GM12878 (cell line): ENCODE data around the gene CHERP. TPM values are rescaled to one million over a fixed set of nuclear protein-coding genes. Genes with fewer than 3 reads are reported as not detected.
"Not testable (repeated sequence)": the region's sequence is repeated elsewhere in the genome, so short reads cannot be mapped to it uniquely, and the experiment has no call there.

Experiments used
- ATAC-seq: fragments of 200-7000 bp; cut with Tn5 transposase; 3 replicates; pipeline ENCODE4 v1.9.1; 2020; ENCODE audit warnings: mild to moderate bottlenecking, moderate library complexity
- BruUV-seq: library from RNA; stranded (reverse); fragments of 400-500 nt; replicated peaks from 2 replicates; lab custom pipeline; 2021; lab: Mats Ljungman, UMichigan
- CTCF ChIA-PET: fragments of 300-600 bp; sonication (Branson Sonifier 250); formaldehyde crosslinking; extraction: SDS; loops from one replicate; lab custom pipeline; 2021; ENCODE audit warnings: inconsistent platforms; lab: Yijun Ruan, JAX
- POLR2A ChIA-PET: fragments of 350-600 bp; formaldehyde crosslinking; extraction: SDS; loops from one replicate; lab custom pipeline; 2021; ENCODE audit warnings: inconsistent platforms; lab: Charles Lee
- RAD21 ChIA-PET: fragments of 300-600 bp; sonication (Branson Sonifier 250); formaldehyde crosslinking; loops from one replicate; lab custom pipeline; 2023; ENCODE audit warnings: antibody characterized with exemption; ENCODE audit not compliant: unreplicated experiment; lab: Charles Lee
- SMC1A ChIA-PET: fragments of 300-600 bp; sonication (Branson Sonifier 250); formaldehyde crosslinking; loops from one replicate; lab custom pipeline; 2023; ENCODE audit not compliant: unreplicated experiment, uncharacterized antibody; lab: Charles Lee
- DNase-seq: peaks from one replicate; pipeline ENCODE4 v3.0.0-alpha.2; 2011; ENCODE audit warnings: low read depth, low spot score
- FAIRE-seq: peaks from 3 replicates; lab custom pipeline; 2011; peaks lifted over from hg19 to GRCh38; lab: Jason Lieb, UNC
- H2AFZ ChIP-seq: 2 replicates; pipeline ENCODE4 v1.6.0; 2011; ENCODE audit warnings: low read depth, low read length, control low read depth; ENCODE audit not compliant: control insufficient read depth
- H3K27ac ChIP-seq: 2 replicates; pipeline ENCODE4 v1.5.1; 2011; ENCODE audit warnings: control low read depth; ENCODE audit not compliant: control insufficient read depth, insufficient read depth
- H3K27me3 ChIP-seq, 2 experiments: replicated peaks in 1 of 2; 2 replicates each; pipeline versions ENCODE4 v1.6.0 to v1.6.1; 2011; ENCODE audit warnings: low read length in 1 of 2; ENCODE audit not compliant: control insufficient read depth in 2 of 2, insufficient read depth in 2 of 2
- H3K36me3 ChIP-seq, 2 experiments: 2 replicates each; pipeline ENCODE4 v1.5.1; 2011; ENCODE audit warnings: low read length in 1 of 2; ENCODE audit not compliant: control insufficient read depth in 2 of 2, insufficient read depth in 2 of 2
- H3K4me1 ChIP-seq: 2 replicates; pipeline ENCODE4 v1.6.1; 2011; ENCODE audit warnings: mild to moderate bottlenecking, low read length, moderate library complexity, mixed read lengths; ENCODE audit not compliant: control insufficient read depth, insufficient read depth
- H3K4me2 ChIP-seq: 2 replicates; pipeline ENCODE4 v1.6.0; 2011; ENCODE audit warnings: control low read depth; ENCODE audit not compliant: control insufficient read depth, insufficient read depth
- H3K4me3 ChIP-seq: fragments of 200-600 bp; sonication (generic); 2 replicates; pipeline ENCODE4 v1.5.1; 2016
- H3K79me2 ChIP-seq: 2 replicates; pipeline ENCODE4 v1.6.0; 2011; ENCODE audit warnings: low read length; ENCODE audit not compliant: control insufficient read depth, insufficient read depth
- H3K9ac ChIP-seq: 2 replicates; pipeline ENCODE4 v1.8.0; 2011; ENCODE audit warnings: low read length, control low read depth, mixed read lengths; ENCODE audit not compliant: control insufficient read depth, insufficient read depth
- H3K9me3 ChIP-seq: replicated peaks from 3 replicates; pipeline ENCODE4 v1.5.1; 2011; ENCODE audit warnings: mild to moderate bottlenecking, low read length; ENCODE audit not compliant: control insufficient read depth, insufficient read depth
- H4K20me1 ChIP-seq: 2 replicates; pipeline ENCODE4 v1.6.0; 2011; ENCODE audit not compliant: control insufficient read depth, insufficient read depth
- CREM ChIP-seq: IDR thresholded peaks from 2 replicates; pipeline ENCODE4 v1.6.1; 2014; ENCODE audit warnings: antibody characterized with exemption, low read depth
- LARP7 ChIP-seq: fragments of 450-650 bp; IDR thresholded peaks from 2 replicates; pipeline ENCODE4 v1.6.1; 2017; ENCODE audit warnings: mild to moderate bottlenecking
- MEF2B ChIP-seq: fragments of 450-650 bp; IDR thresholded peaks from 2 replicates; pipeline ENCODE4 v1.6.1; 2018; ENCODE audit warnings: mild to moderate bottlenecking, moderate library complexity; ENCODE audit not compliant: partially characterized antibody, poor library complexity, severe bottlenecking
- MXI1 ChIP-seq: fragments of 150-350 bp; IDR thresholded peaks from 2 replicates; pipeline ENCODE4 v1.6.1; 2011; ENCODE audit warnings: low read depth, mild to moderate bottlenecking, inconsistent platforms, low read length, improper control_type of control experiment
- NRF1 ChIP-seq: conservative IDR thresholded peaks from 2 replicates; pipeline ENCODE4 v1.6.1; 2011; ENCODE audit warnings: mild to moderate bottlenecking, low read depth, low read length, improper control_type of control experiment
- PML ChIP-seq: IDR thresholded peaks from 2 replicates; pipeline ENCODE4 v1.6.1; 2012; ENCODE audit warnings: low read length, inconsistent platforms
- SMC3 ChIP-seq: IDR thresholded peaks from 2 replicates; pipeline ENCODE4 v1.6.1; 2011; ENCODE audit warnings: low read length, improper control_type of control experiment, borderline replicate concordance
- TCF12 ChIP-seq: IDR thresholded peaks from 2 replicates; pipeline ENCODE4 v1.6.1; 2011; ENCODE audit warnings: low read depth, mild to moderate bottlenecking, low read length
- WGBS: methylation state at CpG from one replicate; pipeline ENCODE4 v1.1.6; 2016; ENCODE audit warnings: low lambda C conversion rate; ENCODE audit not compliant: insufficient replicate concordance, insufficient coverage; ENCODE audit errors: missing lambda C conversion rate; 5-methylcytosine and 5-hydroxymethylcytosine counted together
- in situ Hi-C: fragments of 300-500 bp; cut with MboI; formaldehyde crosslinking; loops from 9 replicates; pipeline ENCODE4 v1.14.3; 2018; ENCODE audit warnings: mixed read lengths
- intact Hi-C: fragments of 100-400 bp; cut with micrococcal nuclease; formaldehyde crosslinking; loops from one replicate; pipeline ENCODE4 v1.14.2; 2022; ENCODE audit not compliant: unreplicated experiment
- polyA plus RNA-seq, 11 experiments: library from polyadenylated mRNA; depleted of rRNA in 4 of 11; unstranded in 6 of 11; stranded (reverse) in 5 of 11; fragments of >200 nt; fragmentation: Nextera tagmentation in 4 of 11; fragmentation: Illumina TruSeq in 1 of 11; extraction: Ambion mirVana in 4 of 11; extraction: Trizol in 1 of 11; gene quantifications; 1 replicate in 1 of 11; 2 replicates in 10 of 11; pipeline versions ENCODE4 v1.2.1 to v1.2.3, GENCODE V29; 2011 to 2016; ENCODE audit warnings: inconsistent platforms in 2 of 11, missing spikeins in 2 of 11, low read depth in 1 of 11
- total RNA-seq, 4 experiments: library from RNA; depleted of rRNA in 3 of 4; stranded (reverse); fragments of >200 nt in 3 of 4; fragmentation: Illumina TruSeq in 1 of 4; extraction: Trizol in 1 of 4; gene quantifications; 2 replicates each; pipeline versions ENCODE4 v1.2.1 to v1.2.3, GENCODE V29; 2013 to 2021
- TF ChIP-seq, protein P1 (sequence below): fragments of 450-650 bp; formaldehyde crosslinking; IDR thresholded peaks from 2 replicates; pipeline ENCODE4 v1.5.0; 2022; ENCODE audit warnings: mild to moderate bottlenecking, missing genetic modification characterization
- TF ChIP-seq, protein P2 (sequence below): fragments of 450-650 bp; conservative IDR thresholded peaks from 2 replicates; pipeline ENCODE4 v1.6.1; 2017; ENCODE audit warnings: mild to moderate bottlenecking, moderate library complexity

The CHERP gene
- total and polyA plus RNA-seq, 10 of the 15 experiments (the other 5 are each of a cell fraction or from before 2014, with no cell fraction given), result 0.66 to 65.3 (median 12.2) TPM

DNA sequence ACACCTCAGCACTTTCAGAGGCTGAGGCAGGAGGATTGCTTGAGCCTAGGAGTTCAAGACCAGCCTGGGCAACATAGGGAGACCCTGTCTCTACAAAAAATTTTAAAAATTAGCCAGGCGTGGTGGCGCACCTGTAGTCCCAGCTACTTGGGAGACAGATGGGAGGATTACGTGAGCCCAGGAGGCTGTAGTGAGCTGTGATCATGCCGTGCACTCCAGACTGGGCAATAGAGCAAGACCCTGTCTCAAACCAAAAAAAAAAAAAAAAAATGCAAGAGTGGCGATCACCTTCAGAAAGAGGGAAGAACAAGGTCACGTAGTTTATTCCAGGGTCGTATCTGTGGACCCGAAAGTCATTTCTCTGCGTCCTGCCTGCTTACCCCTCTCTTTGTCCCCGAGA, 29.6 kb downstream of the CHERP start:
- H3K4me3 ChIP-seq, intact Hi-C loops, DNase-seq, POLR2A ChIA-PET, SMC1A ChIA-PET, H3K9me3 ChIP-seq, H3K27ac ChIP-seq, H4K20me1 ChIP-seq, ATAC-seq, FAIRE-seq, RAD21 ChIA-PET, BruUV-seq, H3K4me2 ChIP-seq, H3K79me2 ChIP-seq, CTCF ChIA-PET, H3K4me1 ChIP-seq, H2AFZ ChIP-seq, in situ Hi-C loops, H3K9ac ChIP-seq, H3K27me3 ChIP-seq: not testable (repeated sequence)
- H3K36me3 ChIP-seq, result peaks cover 7 to 11% of the 10 kb centered on the region in 2 experiments; a peak in 3 of 4 replicates
- WGBS, result 74% methylated on average over 4 of the region's 10 CpGs

- no peaks in the 10 kb centered on the region for H3K4me1 ChIP-seq
- in situ Hi-C loops, result no loop called here
- POLR2A ChIA-PET, result interaction anchor here (0.9 kb wide), 1 partner anchor 9 kb away, joined by 3 read pairs; no protein-coding TSS in a partner anchor
- TF ChIP-seq CREM (no peak), MEF2B (no peak), SMC3 (no peak), MXI1 (no peak), TCF12 (no peak), LARP7 (no peak), PML (no peak), NRF1 (no peak)
- TF ChIP-seq, protein P1, sequence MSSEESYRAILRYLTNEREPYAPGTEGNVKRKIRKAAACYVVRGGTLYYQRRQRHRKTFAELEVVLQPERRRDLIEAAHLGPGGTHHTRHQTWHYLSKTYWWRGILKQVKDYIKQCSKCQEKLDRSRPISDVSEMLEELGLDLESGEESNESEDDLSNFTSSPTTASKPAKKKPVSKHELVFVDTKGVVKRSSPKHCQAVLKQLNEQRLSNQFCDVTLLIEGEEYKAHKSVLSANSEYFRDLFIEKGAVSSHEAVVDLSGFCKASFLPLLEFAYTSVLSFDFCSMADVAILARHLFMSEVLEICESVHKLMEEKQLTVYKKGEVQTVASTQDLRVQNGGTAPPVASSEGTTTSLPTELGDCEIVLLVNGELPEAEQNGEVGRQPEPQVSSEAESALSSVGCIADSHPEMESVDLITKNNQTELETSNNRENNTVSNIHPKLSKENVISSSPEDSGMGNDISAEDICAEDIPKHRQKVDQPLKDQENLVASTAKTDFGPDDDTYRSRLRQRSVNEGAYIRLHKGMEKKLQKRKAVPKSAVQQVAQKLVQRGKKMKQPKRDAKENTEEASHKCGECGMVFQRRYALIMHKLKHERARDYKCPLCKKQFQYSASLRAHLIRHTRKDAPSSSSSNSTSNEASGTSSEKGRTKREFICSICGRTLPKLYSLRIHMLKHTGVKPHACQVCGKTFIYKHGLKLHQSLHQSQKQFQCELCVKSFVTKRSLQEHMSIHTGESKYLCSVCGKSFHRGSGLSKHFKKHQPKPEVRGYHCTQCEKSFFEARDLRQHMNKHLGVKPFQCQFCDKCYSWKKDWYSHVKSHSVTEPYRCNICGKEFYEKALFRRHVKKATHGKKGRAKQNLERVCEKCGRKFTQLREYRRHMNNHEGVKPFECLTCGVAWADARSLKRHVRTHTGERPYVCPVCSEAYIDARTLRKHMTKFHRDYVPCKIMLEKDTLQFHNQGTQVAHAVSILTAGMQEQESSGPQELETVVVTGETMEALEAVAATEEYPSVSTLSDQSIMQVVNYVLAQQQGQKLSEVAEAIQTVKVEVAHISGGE (CRISPR knock-in tag), result no peak
- TF ChIP-seq, protein P2, sequence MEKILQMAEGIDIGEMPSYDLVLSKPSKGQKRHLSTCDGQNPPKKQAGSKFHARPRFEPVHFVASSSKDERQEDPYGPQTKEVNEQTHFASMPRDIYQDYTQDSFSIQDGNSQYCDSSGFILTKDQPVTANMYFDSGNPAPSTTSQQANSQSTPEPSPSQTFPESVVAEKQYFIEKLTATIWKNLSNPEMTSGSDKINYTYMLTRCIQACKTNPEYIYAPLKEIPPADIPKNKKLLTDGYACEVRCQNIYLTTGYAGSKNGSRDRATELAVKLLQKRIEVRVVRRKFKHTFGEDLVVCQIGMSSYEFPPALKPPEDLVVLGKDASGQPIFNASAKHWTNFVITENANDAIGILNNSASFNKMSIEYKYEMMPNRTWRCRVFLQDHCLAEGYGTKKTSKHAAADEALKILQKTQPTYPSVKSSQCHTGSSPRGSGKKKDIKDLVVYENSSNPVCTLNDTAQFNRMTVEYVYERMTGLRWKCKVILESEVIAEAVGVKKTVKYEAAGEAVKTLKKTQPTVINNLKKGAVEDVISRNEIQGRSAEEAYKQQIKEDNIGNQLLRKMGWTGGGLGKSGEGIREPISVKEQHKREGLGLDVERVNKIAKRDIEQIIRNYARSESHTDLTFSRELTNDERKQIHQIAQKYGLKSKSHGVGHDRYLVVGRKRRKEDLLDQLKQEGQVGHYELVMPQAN, result no peak
Measured at GRCh38 chr19:16509141-16510061, 32.8 kb downstream of the CHERP start.

More at GRCh38 chr19:16509141-16510061, 32.8 kb downstream of the CHERP start:
- no peaks in the 10 kb centered on the region for H3K27me3 ChIP-seq
- SMC1A ChIA-PET, result no interaction called here
- ATAC-seq (no peak), DNase-seq (no peak), FAIRE-seq (no peak)
- no peak overlapping the region for H2AFZ ChIP-seq
- 96% methylated on average over 28 of the region's 28 CpGs for WGBS
- no peak overlapping the region for H3K4me3 ChIP-seq
- H3K9ac ChIP-seq, result no peak overlapping the region
- CTCF ChIA-PET, result no interaction called here
- H3K4me2 ChIP-seq, result no peak overlapping the region
- no peaks in the 10 kb centered on the region; a peak in 2 of 4 replicates for H3K36me3 ChIP-seq
- BruUV-seq, result no TSS peak
- no peak overlapping the region for H3K27ac ChIP-seq
- no peaks in the 10 kb centered on the region for H3K9me3 ChIP-seq
- intact Hi-C loops, result no loop called here
- RAD21 ChIA-PET, result interaction anchor here (0.6 kb wide), 1 partner anchor 22 kb away, joined by 3 read pairs; no protein-coding TSS in a partner anchor
- no peaks in the 10 kb centered on the region for H3K79me2 ChIP-seq
- H4K20me1 ChIP-seq, result no peaks in the 10 kb centered on the region
